HCT116 (cell line): Measurements from ENCODE around the gene TBC1D25. TPM values are rescaled to one million over a fixed set of nuclear protein-coding genes. Genes with fewer than 3 reads are reported as not detected.

Experiments used
- ATAC-seq: fragments of 200-7000 bp; cut with Tn5 transposase; 2 replicates; pipeline ENCODE4 v1.9.1; 2020; ENCODE audit warnings: mild to moderate bottlenecking, moderate library complexity
- BruUV-seq: library from RNA; stranded (reverse); fragments of 400-500 nt; replicated peaks from 2 replicates; lab custom pipeline; 2021; lab: Mats Ljungman, UMichigan
- CTCF ChIA-PET: fragments of 300-600 bp; sonication (Branson Sonifier 250); formaldehyde crosslinking; loops from one replicate; lab custom pipeline; 2021; ENCODE audit warnings: antibody characterized with exemption; lab: Charles Lee
- POLR2A ChIA-PET: fragments of 300-600, 350-600 bp; sonication (Branson Sonifier 250); formaldehyde crosslinking; loops from one replicate; lab custom pipeline; 2021; ENCODE audit warnings: antibody characterized with exemption; lab: Charles Lee
- RAD21 ChIA-PET, 2 experiments: fragments of 300-600 bp; sonication (Branson Sonifier 250); formaldehyde crosslinking; loops; one replicate each; lab custom pipeline; 2023; ENCODE audit warnings: low total read pairs in 2 of 2; ENCODE audit not compliant: uncharacterized antibody in 2 of 2, unreplicated experiment in 2 of 2, low non-redundant PET in 1 of 2; lab: Charles Lee
- DNase-seq: peaks from one replicate; pipeline ENCODE4 v3.0.0-alpha.2; 2010; ENCODE audit warnings: low read depth, low spot score
- H2AFZ ChIP-seq: fragments of 200-600 bp; shearing (Covaris generic), sonication (generic); 2 replicates; pipeline ENCODE4 v1.6.1; 2017; ENCODE audit warnings: low read depth, mixed run types, mixed read lengths, antibody characterized with exemption, low read length; ENCODE audit not compliant: poor library complexity, severe bottlenecking
- H3K27ac ChIP-seq: 2 replicates; pipeline ENCODE4 v1.5.1; 2012; ENCODE audit warnings: low read depth, low read length
- H3K27me3 ChIP-seq: fragments of 200-600 bp; sonication (generic); 2 replicates; pipeline ENCODE4 v1.6.1; 2016; ENCODE audit warnings: mixed run types, low read length, mixed read lengths; ENCODE audit not compliant: insufficient read depth
- H3K36me3 ChIP-seq, 2 experiments: fragments of 200-500 bp in 1 of 2; fragments of 200-600 bp in 1 of 2; sonication (Bioruptor generic) in 1 of 2; sonication (generic) in 1 of 2; 2 replicates each; pipeline versions ENCODE4 v1.5.1 to v1.6.1; 2014 to 2016; ENCODE audit warnings: low read length in 2 of 2, inconsistent platforms in 1 of 2, mixed read lengths in 1 of 2, mixed run types in 1 of 2; ENCODE audit not compliant: insufficient read depth in 2 of 2, control insufficient read depth in 1 of 2
- H3K4me1 ChIP-seq, 2 experiments: fragments of 200-600 bp in 1 of 2; sonication (generic) in 1 of 2; 2 replicates each; pipeline versions ENCODE4 v1.5.1 to v1.6.1; 2012 to 2017; ENCODE audit warnings: low read length in 2 of 2, inconsistent platforms in 1 of 2, mild to moderate bottlenecking in 1 of 2, mixed read lengths in 1 of 2, mixed run types in 1 of 2, moderate library complexity in 1 of 2; ENCODE audit not compliant: insufficient read depth in 2 of 2, control insufficient read depth in 1 of 2
- H3K4me2 ChIP-seq: fragments of 200-600 bp; sonication (generic); 2 replicates; pipeline ENCODE4 v1.6.1; 2017; ENCODE audit warnings: mixed run types, low read length, mixed read lengths
- H3K4me3 ChIP-seq, 2 experiments: fragments of 200-600 bp in 1 of 2; sonication (generic) in 1 of 2; replicated peaks in 1 of 2; 2 replicates each; pipeline ENCODE4 v1.5.1; 2011 to 2016; ENCODE audit warnings: low read length in 2 of 2, control low read depth in 1 of 2, low read depth in 1 of 2, mild to moderate bottlenecking in 1 of 2, mixed read lengths in 1 of 2, mixed run types in 1 of 2
- H3K79me2 ChIP-seq: fragments of 200-600 bp; sonication (generic); 2 replicates; pipeline ENCODE4 v1.6.1; 2017; ENCODE audit warnings: mild to moderate bottlenecking, mixed run types, low read length, moderate library complexity, mixed read lengths; ENCODE audit not compliant: insufficient read depth
- H3K9ac ChIP-seq: fragments of 200-600 bp; sonication (generic); 2 replicates; pipeline ENCODE4 v1.6.1; 2016; ENCODE audit warnings: low read length, mixed read lengths
- H3K9me2 ChIP-seq: fragments of 200-600 bp; sonication (generic), shearing (Covaris generic); 2 replicates; pipeline ENCODE4 v1.6.1; 2017; ENCODE audit warnings: mixed run types, mild to moderate bottlenecking, moderate library complexity; ENCODE audit not compliant: insufficient read depth
- H3K9me3 ChIP-seq, 2 experiments: fragments of 200-500 bp in 1 of 2; fragments of 200-600 bp in 1 of 2; sonication (Bioruptor generic) in 1 of 2; sonication (generic) in 1 of 2; 2 replicates each; pipeline ENCODE4 v1.6.1; 2014 to 2017; ENCODE audit warnings: low read length in 2 of 2, mixed read lengths in 2 of 2, inconsistent platforms in 1 of 2, low read depth in 1 of 2, mild to moderate bottlenecking in 1 of 2, mixed run types in 1 of 2, moderate library complexity in 1 of 2; ENCODE audit not compliant: control insufficient read depth in 1 of 2, insufficient read depth in 1 of 2
- H4K20me1 ChIP-seq: fragments of 200-600 bp; sonication (generic), shearing (Covaris generic); 2 replicates; pipeline ENCODE4 v1.6.1; 2017; ENCODE audit warnings: mixed run types, mild to moderate bottlenecking, moderate library complexity; ENCODE audit not compliant: insufficient read depth
- ATF3 ChIP-seq: IDR thresholded peaks from 2 replicates; pipeline ENCODE4 v1.6.1; 2012
- JUND ChIP-seq: IDR thresholded peaks from 2 replicates; pipeline ENCODE4 v1.6.1; 2012
- MAX ChIP-seq: IDR thresholded peaks from 2 replicates; pipeline ENCODE4 v1.6.1; 2012
- POLR2A ChIP-seq: IDR thresholded peaks from 2 replicates; pipeline ENCODE4 v1.7.0; 2011; ENCODE audit warnings: borderline replicate concordance; ENCODE audit not compliant: insufficient read depth, insufficient read length; ENCODE audit errors: extremely low read depth
- POLR2AphosphoS5 ChIP-seq: IDR thresholded peaks from 2 replicates; pipeline ENCODE4 v1.6.1; 2011; ENCODE audit warnings: mild to moderate bottlenecking, low read depth, low read length, moderate library complexity
- SP1 ChIP-seq: IDR thresholded peaks from 2 replicates; pipeline ENCODE4 v1.6.1; 2012; ENCODE audit warnings: low read depth
- YY1 ChIP-seq: IDR thresholded peaks from 2 replicates; pipeline ENCODE4 v1.6.1; 2011; ENCODE audit warnings: low read length, low read depth, moderate library complexity, mild to moderate bottlenecking; ENCODE audit not compliant: insufficient replicate concordance; ENCODE audit errors: extremely low read depth
- intact Hi-C: fragments of 100-400 bp; cut with micrococcal nuclease; formaldehyde crosslinking; loops from 2 replicates; pipeline ENCODE4 v1.10.0; 2022
- total RNA-seq: library from RNA; stranded (reverse); gene quantifications from one replicate; pipeline ENCODE4 v1.2.1, GENCODE V29; 2021; ENCODE audit not compliant: unreplicated experiment

Gene TBC1D25
- total RNA-seq, 1 experiment from 2014 or later, result 10.5 TPM

- H3K9me2 ChIP-seq, result no peaks in the 10 kb centered on the region
- H3K36me3 ChIP-seq, result peaks cover 0 to 4% of the 10 kb centered on the region in 2 experiments; a peak in 1 of 4 replicates
- ChIA-PET POLR2A (interaction anchor here (1.0 kb wide), 1 partner anchor 20 kb away, joined by 3 read pairs; no protein-coding TSS in a partner anchor), CTCF (no interaction called here), RAD21 (interaction anchor here in 1 of 2 experiments (0.8 kb wide), 1 partner anchor 79 kb away, joined by 3 read pairs; no protein-coding TSS in a partner anchor)
- H2AFZ ChIP-seq, result no peak within 1 kb of the TSS
- no peaks in the 10 kb centered on the region for H4K20me1 ChIP-seq
- H3K4me2 ChIP-seq, result peak within 1 kb of the TSS; percentile 80
- peaks cover 3 to 11% of the 10 kb centered on the region in 2 experiments; a peak in 2 of 4 replicates for H3K4me1 ChIP-seq
- DNase-seq (peak; percentile 89), ATAC-seq (peak; percentile 86)
- H3K27me3 ChIP-seq, result no peaks in the 10 kb centered on the region
- no peaks in the 10 kb centered on the region for H3K9me3 ChIP-seq
- H3K4me3 ChIP-seq, result peak within 1 kb of the TSS; percentile 70 to 74
- TF ChIP-seq POLR2A (peak; percentile 40), MAX (no peak), YY1 (peak; percentile 98), POLR2AphosphoS5 (peak; percentile 70), JUND (no peak), SP1 (no peak), ATF3 (no peak)
- intact Hi-C loops, result no loop called here
- H3K79me2 ChIP-seq, result no peaks in the 10 kb centered on the region
- BruUV-seq, result TSS peak; percentile 73
- peak within 1 kb of the TSS; percentile 98 for H3K27ac ChIP-seq
- H3K9ac ChIP-seq, result peak within 1 kb of the TSS; percentile 86
Measured at GRCh38 chrX:48597353-48598264, 58.1 kb downstream of the TBC1D25 start, which contains the start of gene WDR13. Gene WDR13, plus strand, starts transcription at chrX:48597492. Its CDS starts 505 bp downstream, at chrX:48597997.
